ENCODE measurements around the gene TANC1.

Gene TANC1

DNA sequence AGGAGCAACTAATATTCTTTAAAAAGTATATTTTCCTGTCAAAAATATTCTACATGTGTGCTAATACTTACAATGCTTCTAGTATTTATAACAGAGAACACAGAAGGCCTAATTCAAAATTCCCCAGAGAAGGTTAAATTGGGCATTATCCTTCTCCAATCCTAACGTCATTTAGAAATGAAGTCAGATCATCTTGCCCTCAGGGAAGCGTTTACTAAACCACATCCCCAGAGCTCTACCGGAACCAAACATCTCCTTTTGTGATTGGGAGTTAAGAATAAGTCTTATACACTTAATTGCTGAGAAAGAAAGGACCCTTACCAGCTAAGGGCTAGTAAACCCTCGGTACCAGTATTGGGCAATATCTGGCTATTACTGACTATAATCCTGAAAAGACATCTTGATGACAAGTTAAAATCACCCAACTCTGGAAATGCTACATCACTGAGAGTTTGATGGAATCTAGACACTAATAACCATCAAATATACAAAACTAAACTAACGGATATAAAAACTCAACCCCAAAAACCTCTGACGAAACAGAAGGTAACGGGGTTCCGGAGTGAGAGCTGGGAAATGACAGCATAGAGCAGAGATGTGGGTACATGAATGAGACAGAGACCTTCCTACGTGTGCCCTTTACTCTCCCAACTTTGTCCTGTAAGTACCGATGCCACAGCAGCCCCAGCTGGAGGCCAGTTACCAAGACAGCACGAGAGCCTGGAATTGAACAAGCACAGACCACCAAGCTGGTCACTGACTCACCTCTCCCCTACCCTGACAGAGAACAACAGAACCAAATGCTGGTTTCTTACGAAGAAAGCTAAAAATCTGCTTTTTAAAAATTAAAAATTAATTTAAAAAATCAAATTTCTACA lies 283.1 kb downstream of the TANC1 start:
- H3K4me3 ChIP-seq (ENCODE audit: low read length) = no peak overlapping the region
- DNase-seq (ENCODE audit: low read depth) = no peak
- TF ChIP-seq, protein P1, sequence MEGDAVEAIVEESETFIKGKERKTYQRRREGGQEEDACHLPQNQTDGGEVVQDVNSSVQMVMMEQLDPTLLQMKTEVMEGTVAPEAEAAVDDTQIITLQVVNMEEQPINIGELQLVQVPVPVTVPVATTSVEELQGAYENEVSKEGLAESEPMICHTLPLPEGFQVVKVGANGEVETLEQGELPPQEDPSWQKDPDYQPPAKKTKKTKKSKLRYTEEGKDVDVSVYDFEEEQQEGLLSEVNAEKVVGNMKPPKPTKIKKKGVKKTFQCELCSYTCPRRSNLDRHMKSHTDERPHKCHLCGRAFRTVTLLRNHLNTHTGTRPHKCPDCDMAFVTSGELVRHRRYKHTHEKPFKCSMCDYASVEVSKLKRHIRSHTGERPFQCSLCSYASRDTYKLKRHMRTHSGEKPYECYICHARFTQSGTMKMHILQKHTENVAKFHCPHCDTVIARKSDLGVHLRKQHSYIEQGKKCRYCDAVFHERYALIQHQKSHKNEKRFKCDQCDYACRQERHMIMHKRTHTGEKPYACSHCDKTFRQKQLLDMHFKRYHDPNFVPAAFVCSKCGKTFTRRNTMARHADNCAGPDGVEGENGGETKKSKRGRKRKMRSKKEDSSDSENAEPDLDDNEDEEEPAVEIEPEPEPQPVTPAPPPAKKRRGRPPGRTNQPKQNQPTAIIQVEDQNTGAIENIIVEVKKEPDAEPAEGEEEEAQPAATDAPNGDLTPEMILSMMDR (conservative IDR thresholded peaks at IDR 0.05; ENCODE audit: low read depth, low read length) = no peak

DNA sequence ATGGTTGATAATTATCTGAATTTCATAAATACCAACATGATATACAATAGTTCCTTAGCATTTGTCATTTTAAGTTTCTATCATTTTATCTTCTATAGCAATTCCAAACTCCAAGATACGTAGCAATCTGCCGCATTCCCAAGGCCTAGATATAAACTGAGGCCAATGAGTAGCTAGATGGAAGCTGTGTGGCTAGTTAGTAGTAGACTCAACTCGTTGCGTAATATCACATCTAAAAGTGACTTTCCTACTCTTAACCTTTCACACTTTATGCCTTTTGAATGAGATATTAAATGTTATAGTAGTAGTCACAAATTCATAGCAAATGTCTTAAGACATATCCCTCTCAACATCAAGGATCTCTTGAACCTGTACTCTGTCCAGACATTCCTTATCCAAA lies 284.5 kb downstream of the TANC1 start:
- TF ChIP-seq, protein P1 (conservative IDR thresholded peaks at IDR 0.05; ENCODE audit: low read depth, low read length) = no peak
- no peak overlapping the region for H3K4me3 ChIP-seq (ENCODE audit: low read length)
- DNase-seq (ENCODE audit: low read depth) = no peak

DNA sequence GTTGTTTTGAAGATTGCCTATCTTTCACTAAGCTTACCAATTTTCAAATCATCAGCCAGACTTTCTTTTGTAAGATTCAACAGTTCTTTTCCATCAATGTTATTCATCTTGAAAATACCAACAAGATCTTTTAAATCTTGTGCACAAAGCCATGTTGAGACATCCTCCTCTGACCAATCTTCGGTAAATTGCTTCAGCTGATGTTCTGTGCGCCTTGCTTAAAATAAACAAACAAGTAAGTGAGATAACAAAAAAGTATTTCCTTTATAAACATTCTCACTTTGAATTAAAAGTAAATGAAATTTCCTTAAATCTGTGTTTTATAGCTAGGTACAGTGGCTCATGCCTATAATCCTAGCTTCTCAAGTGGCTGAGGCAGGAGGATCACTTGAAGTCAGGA lies 287.7 kb downstream of the TANC1 start:
- TF ChIP-seq, protein P1 (conservative IDR thresholded peaks at IDR 0.05; ENCODE audit: low read depth, low read length) = no peak
- DNase-seq (ENCODE audit: low read depth) = no peak
- no peak overlapping the region for H3K4me3 ChIP-seq (ENCODE audit: low read length)

GRCh38 chr2:159262226-159262625 lies 293.8 kb downstream of the TANC1 start:
- TF ChIP-seq, protein P1 (conservative IDR thresholded peaks at IDR 0.05; ENCODE audit: low read depth, low read length) = no peak
- no peak for DNase-seq (ENCODE audit: low read depth)

DNA sequence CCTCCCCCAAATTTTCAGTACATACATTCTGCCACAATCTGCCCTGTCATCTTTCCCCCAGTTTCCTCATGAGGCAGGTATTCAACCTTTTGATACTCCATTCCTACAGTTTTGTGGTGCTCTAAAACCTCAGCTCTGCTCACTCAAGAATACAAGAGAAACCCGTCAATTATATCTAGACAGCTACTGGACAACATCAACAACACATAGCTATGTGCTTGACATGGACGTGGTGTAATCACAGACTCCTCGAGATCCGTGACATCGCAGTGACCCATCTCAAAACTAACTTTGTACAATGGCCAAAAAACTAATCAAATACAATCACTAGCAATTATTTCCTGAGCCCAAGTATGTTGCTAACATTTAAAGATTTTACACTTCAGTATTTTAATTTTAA lies 294.5 kb downstream of the TANC1 start:
- TF ChIP-seq, protein P1 (conservative IDR thresholded peaks at IDR 0.05; ENCODE audit: low read depth, low read length) = no peak
- no peak for DNase-seq (ENCODE audit: low read depth)
- no peak overlapping the region for H3K4me3 ChIP-seq (ENCODE audit: low read length)

More at GRCh38 chr2:159262226-159262625, 293.8 kb downstream of the TANC1 start:
- no peak overlapping the region for H3K4me3 ChIP-seq (ENCODE audit: low read length)

- H3K4me3 ChIP-seq (ENCODE audit: low read length) = no peak overlapping the region
- TF ChIP-seq, protein P1 (conservative IDR thresholded peaks at IDR 0.05; ENCODE audit: low read depth, low read length) = no peak
- DNase-seq (ENCODE audit: low read depth) = no peak
Measured at GRCh38 chr2:159265171-159265576, 296.7 kb downstream of the TANC1 start.

- no peak overlapping the region for H3K4me3 ChIP-seq (ENCODE audit: low read length)
- DNase-seq (ENCODE audit: low read depth) = no peak
- TF ChIP-seq, protein P1 (conservative IDR thresholded peaks at IDR 0.05; ENCODE audit: low read depth, low read length) = no peak
Measured at GRCh38 chr2:159266554-159266953, 298.1 kb downstream of the TANC1 start.

All from retinal pigment epithelial cell (primary cell).